IPS DF 19.7 (cell line): ENCODE data around the gene SFXN2.
A peak's percentile ranks its signal among the peaks of the same experiment; 100 is the strongest.

Experiments
- DNase-seq: peaks from one replicate; pipeline ENCODE4 v3.0.0-alpha.2; 2013; ENCODE audit warnings: low read depth, low spot score

Gene SFXN2

GRCh38 chr10:102776779-102777456 lies 62.5 kb downstream of the SFXN2 start:
- DNase-seq: peak; percentile 78

GRCh38 chr10:102777711-102778453 lies 63.4 kb downstream of the SFXN2 start:
- DNase-seq: no peak

GRCh38 chr10:102778781-102779180 lies 64.3 kb downstream of the SFXN2 start:
- DNase-seq: no peak

- DNase-seq: no peak
These were observed 65.5 kb downstream of the SFXN2 start for GRCh38 chr10:102779680-102780526.

GRCh38 chr10:102780527-102780808 lies 66.0 kb downstream of the SFXN2 start:
- DNase-seq: no peak

- DNase-seq: no peak
These were observed 66.9 kb downstream of the SFXN2 start for GRCh38 chr10:102781090-102781920.

GRCh38 chr10:102781921-102782557 lies 67.6 kb downstream of the SFXN2 start:
- DNase-seq: no peak

- DNase-seq: no peak
These were observed 68.5 kb downstream of the SFXN2 start for GRCh38 chr10:102782673-102783551.

- no peak for DNase-seq
These were observed 69.1 kb downstream of the SFXN2 start for GRCh38 chr10:102783568-102783967.

- DNase-seq: no peak
These were observed 71.4 kb downstream of the SFXN2 start for GRCh38 chr10:102785818-102786217.

- DNase-seq: no peak
These were observed 77.4 kb downstream of the SFXN2 start for GRCh38 chr10:102791754-102792395.
